HepG2 (cell line): ENCODE measurements around the gene SLC25A44. TPM values are rescaled to one million over a fixed set of nuclear protein-coding genes. Genes with fewer than 3 reads are reported as not detected.

Source experiments
- CENPT ChIP-seq: sonication (generic); formaldehyde crosslinking; IDR thresholded peaks from 2 replicates; pipeline ENCODE4 v1.8.0; 2022; ENCODE audit warnings: low read depth, mild to moderate bottlenecking, moderate library complexity, missing genetic modification reagents
- CREM ChIP-seq, 2 experiments: sonication (generic) in 1 of 2; formaldehyde crosslinking in 1 of 2; IDR thresholded peaks; 2 replicates each; pipeline versions ENCODE4 v1.4.0 to v1.6.1; 2016 to 2020; ENCODE audit warnings: antibody characterized with exemption in 1 of 2, mild to moderate bottlenecking in 1 of 2, missing genetic modification reagents in 1 of 2
- FOSL2 ChIP-seq: sonication (generic); formaldehyde crosslinking; IDR thresholded peaks from 2 replicates; pipeline ENCODE4 v1.4.0; 2020; ENCODE audit warnings: missing genetic modification reagents
- GABPB1 ChIP-seq: IDR thresholded peaks from 2 replicates; pipeline ENCODE4 v1.6.1; 2016; ENCODE audit warnings: mild to moderate bottlenecking, missing genetic modification reagents, moderate library complexity, missing compliant biosample characterization
- HDAC1 ChIP-seq: sonication (generic); formaldehyde crosslinking; IDR thresholded peaks from 2 replicates; pipeline ENCODE4 v1.5.1; 2020; ENCODE audit warnings: mild to moderate bottlenecking, missing genetic modification reagents
- HOXA9 ChIP-seq: sonication (generic); formaldehyde crosslinking; IDR thresholded peaks from 2 replicates; pipeline ENCODE4 v1.8.1; 2022; ENCODE audit warnings: missing genetic modification reagents, mild to moderate bottlenecking, moderate library complexity, borderline replicate concordance
- KDM6A ChIP-seq: IDR thresholded peaks from 2 replicates; pipeline ENCODE4 v1.6.1; 2016; ENCODE audit warnings: low read depth
- KLF12 ChIP-seq: sonication (generic); formaldehyde crosslinking; IDR thresholded peaks from 2 replicates; pipeline ENCODE4 v1.4.0; 2020; ENCODE audit warnings: missing genetic modification reagents, borderline replicate concordance
- MIER3 ChIP-seq: IDR thresholded peaks from 2 replicates; pipeline ENCODE4 v1.6.1; 2016; ENCODE audit warnings: missing compliant biosample characterization, borderline replicate concordance
- MNT ChIP-seq: fragments of 450-650 bp; IDR thresholded peaks from 2 replicates; pipeline ENCODE4 v1.6.1; 2016
- MTF1 ChIP-seq: sonication (generic); formaldehyde crosslinking; IDR thresholded peaks from 2 replicates; pipeline ENCODE4 v1.5.0; 2020; ENCODE audit warnings: missing genetic modification reagents
- MZF1 ChIP-seq: sonication (generic); formaldehyde crosslinking; IDR thresholded peaks from 2 replicates; pipeline ENCODE4 v1.8.1; 2023; ENCODE audit warnings: mild to moderate bottlenecking, missing genetic modification reagents, borderline replicate concordance
- NFIB ChIP-seq: sonication (generic); formaldehyde crosslinking; IDR thresholded peaks from 2 replicates; pipeline ENCODE4 v1.9.0; 2021; ENCODE audit warnings: missing genetic modification reagents, mild to moderate bottlenecking, borderline replicate concordance
- RBAK ChIP-seq: sonication (generic); formaldehyde crosslinking; IDR thresholded peaks from 2 replicates; pipeline ENCODE4 v1.5.1; 2020; ENCODE audit warnings: mild to moderate bottlenecking, missing genetic modification reagents
- TMF1 ChIP-seq: sonication (generic); formaldehyde crosslinking; IDR thresholded peaks from 2 replicates; pipeline ENCODE4 v1.8.1; 2022; ENCODE audit warnings: low read depth, missing genetic modification reagents
- TOE1 ChIP-seq: sonication (generic); formaldehyde crosslinking; IDR thresholded peaks from 2 replicates; pipeline ENCODE4 v1.4.0; 2020; ENCODE audit warnings: mild to moderate bottlenecking, missing genetic modification reagents
- ZNF12 ChIP-seq: sonication (generic); formaldehyde crosslinking; IDR thresholded peaks from 2 replicates; pipeline ENCODE4 v1.5.0; 2020; ENCODE audit warnings: missing genetic modification reagents
- ZNF20 ChIP-seq: sonication (generic); formaldehyde crosslinking; IDR thresholded peaks from 2 replicates; pipeline ENCODE4 v1.4.0; 2020; ENCODE audit warnings: mild to moderate bottlenecking, moderate library complexity, missing genetic modification reagents
- ZNF274 ChIP-seq: sonication (generic); formaldehyde crosslinking; IDR thresholded peaks from 2 replicates; pipeline ENCODE4 v1.5.1; 2020; ENCODE audit warnings: mild to moderate bottlenecking, missing genetic modification reagents
- ZNF343 ChIP-seq: sonication (generic); formaldehyde crosslinking; IDR thresholded peaks from 2 replicates; pipeline ENCODE4 v1.4.0; 2020; ENCODE audit warnings: mild to moderate bottlenecking, missing genetic modification reagents
- ZNF382 ChIP-seq: sonication (generic); formaldehyde crosslinking; IDR thresholded peaks from 2 replicates; pipeline ENCODE4 v1.5.0; 2020; ENCODE audit warnings: missing genetic modification reagents, mild to moderate bottlenecking, borderline replicate concordance
- ZNF543 ChIP-seq: sonication (generic); formaldehyde crosslinking; IDR thresholded peaks from 2 replicates; pipeline ENCODE4 v1.4.0; 2020; ENCODE audit warnings: mild to moderate bottlenecking, missing genetic modification reagents
- ZNF605 ChIP-seq: sonication (generic); formaldehyde crosslinking; IDR thresholded peaks from 2 replicates; pipeline ENCODE4 v1.8.0; 2022; ENCODE audit warnings: mild to moderate bottlenecking, missing genetic modification reagents
- ZNF652 ChIP-seq: IDR thresholded peaks from 2 replicates; pipeline ENCODE4 v1.6.1; 2016; ENCODE audit warnings: low read depth, borderline replicate concordance
- polyA plus RNA-seq, 8 experiments: library from polyadenylated mRNA; depleted of rRNA in 3 of 8; stranded (reverse) in 7 of 8; unstranded in 1 of 8; fragments of >200 nt; fragmentation: Illumina TruSeq in 4 of 8; extraction: Trizol in 4 of 8; gene quantifications; 2 replicates each; pipeline versions ENCODE4 v1.2.1 to v1.2.3, GENCODE V29; 2011 to 2016; ENCODE audit warnings: low read depth in 4 of 8, missing spikeins in 1 of 8, mixed read lengths in 1 of 8; ENCODE audit not compliant: insufficient read depth in 1 of 8
- total RNA-seq, 5 experiments: library from RNA; depleted of rRNA; stranded (reverse); fragments of >200 nt; fragmentation: Illumina TruSeq; extraction: Trizol; gene quantifications; 2 replicates each; pipeline ENCODE4 v1.2.3, GENCODE V29; 2016; ENCODE audit warnings: low read depth in 1 of 5
- TF ChIP-seq, protein P1 (sequence below): sonication (generic); formaldehyde crosslinking; IDR thresholded peaks from 2 replicates; pipeline ENCODE4 v1.4.0; 2020; ENCODE audit warnings: missing genetic modification reagents
- TF ChIP-seq, protein P2 (sequence below): IDR thresholded peaks from 2 replicates; pipeline ENCODE4 v1.6.1; 2016; ENCODE audit warnings: missing genetic modification reagents, missing compliant biosample characterization
- TF ChIP-seq, protein P3 (sequence below): sonication (generic); formaldehyde crosslinking; IDR thresholded peaks from 2 replicates; pipeline ENCODE4 v1.5.0; 2020; ENCODE audit warnings: missing genetic modification reagents

Gene SLC25A44
- total and polyA plus RNA-seq, 2 of the 13 experiments (the other 11 are each of a cell fraction or from before 2014, with no cell fraction given), result 10.7 to 13.4 TPM

DNA sequence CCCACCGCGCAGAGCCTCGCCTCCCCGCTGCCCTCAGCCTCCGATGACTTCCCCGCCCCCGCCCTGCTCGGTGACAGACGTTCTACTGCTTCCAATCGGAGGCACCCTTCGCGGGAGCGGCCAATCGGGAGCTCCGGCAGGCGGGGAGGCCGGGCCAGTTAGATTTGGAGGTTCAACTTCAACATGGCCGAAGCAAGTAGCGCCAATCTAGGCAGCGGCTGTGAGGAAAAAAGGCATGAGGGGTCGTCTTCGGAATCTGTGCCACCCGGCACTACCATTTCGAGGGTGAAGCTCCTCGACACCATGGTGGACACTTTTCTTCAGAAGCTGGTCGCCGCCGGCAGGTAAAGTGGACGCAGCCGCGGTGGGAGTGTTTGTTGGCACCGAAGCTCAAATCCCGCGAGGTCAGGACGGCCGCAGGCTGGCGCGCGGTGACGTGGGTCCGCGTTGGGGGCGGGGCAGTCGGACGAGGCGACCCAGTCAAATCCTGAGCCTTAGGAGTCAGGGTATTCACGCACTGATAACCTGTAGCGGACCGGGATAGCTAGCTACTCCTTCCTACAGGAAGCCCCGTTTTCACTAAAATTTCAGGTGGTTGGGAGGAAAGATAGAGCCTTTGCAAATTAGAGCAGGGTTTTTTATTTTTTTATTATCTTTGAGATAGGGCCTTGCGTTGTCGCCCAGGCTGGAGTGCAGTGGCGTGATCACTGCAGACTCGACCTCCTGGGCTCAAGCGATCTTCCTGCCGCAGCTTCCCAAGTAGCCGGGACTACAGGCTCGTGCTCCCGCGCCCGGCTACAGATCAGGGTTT is 19.1 kb downstream of the SLC25A44 start, which contains the start of gene PMF1 (continued):
- TF ChIP-seq CREM (IDR thresholded peaks at IDR 0.05) (peak; percentile 74), CREM (CRISPR knock-in tag; IDR thresholded peaks at IDR 0.05) (no peak), RBAK (CRISPR knock-in tag) (no peak), ZNF382 (no peak), ZNF274 (CRISPR knock-in tag) (no peak), GABPB1 (CRISPR knock-in tag) (peak; percentile 81), MIER3 (CRISPR knock-in tag) (no peak), ZNF652 (CRISPR knock-in tag) (no peak), ZNF12 (CRISPR knock-in tag) (0 out of 2 replicates have a peak, but pooled peaks have one; percentile 11), HOXA9 (CRISPR knock-in tag) (no peak), TOE1 (CRISPR knock-in tag) (no peak), ZNF543 (CRISPR knock-in tag) (peak; percentile 86), ZNF20 (no peak), ZNF343 (CRISPR knock-in tag) (peak; percentile 89), HDAC1 (CRISPR knock-in tag) (peak; percentile 91), TMF1 (CRISPR knock-in tag) (peak; percentile 57; the same call in 1 of the 2 replicates), FOSL2 (CRISPR knock-in tag) (peak; percentile 16; the same call in 1 of the 2 replicates), CENPT (CRISPR knock-in tag) (no peak), MNT (no peak), MTF1 (no peak; the same call in 1 of the 2 replicates), ZNF605 (CRISPR knock-in tag) (peak; percentile 86), KDM6A (CRISPR knock-in tag) (no peak), NFIB (no peak), MZF1 (CRISPR knock-in tag) (no peak), KLF12 (CRISPR knock-in tag) (peak; percentile 89; the same call in 1 of the 2 replicates)
- TF ChIP-seq, protein P1, sequence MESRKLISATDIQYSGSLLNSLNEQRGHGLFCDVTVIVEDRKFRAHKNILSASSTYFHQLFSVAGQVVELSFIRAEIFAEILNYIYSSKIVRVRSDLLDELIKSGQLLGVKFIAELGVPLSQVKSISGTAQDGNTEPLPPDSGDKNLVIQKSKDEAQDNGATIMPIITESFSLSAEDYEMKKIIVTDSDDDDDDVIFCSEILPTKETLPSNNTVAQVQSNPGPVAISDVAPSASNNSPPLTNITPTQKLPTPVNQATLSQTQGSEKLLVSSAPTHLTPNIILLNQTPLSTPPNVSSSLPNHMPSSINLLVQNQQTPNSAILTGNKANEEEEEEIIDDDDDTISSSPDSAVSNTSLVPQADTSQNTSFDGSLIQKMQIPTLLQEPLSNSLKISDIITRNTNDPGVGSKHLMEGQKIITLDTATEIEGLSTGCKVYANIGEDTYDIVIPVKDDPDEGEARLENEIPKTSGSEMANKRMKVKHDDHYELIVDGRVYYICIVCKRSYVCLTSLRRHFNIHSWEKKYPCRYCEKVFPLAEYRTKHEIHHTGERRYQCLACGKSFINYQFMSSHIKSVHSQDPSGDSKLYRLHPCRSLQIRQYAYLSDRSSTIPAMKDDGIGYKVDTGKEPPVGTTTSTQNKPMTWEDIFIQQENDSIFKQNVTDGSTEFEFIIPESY (CRISPR knock-in tag), result peak; percentile 30; the same call in 1 of the 2 replicates
- TF ChIP-seq, protein P2, sequence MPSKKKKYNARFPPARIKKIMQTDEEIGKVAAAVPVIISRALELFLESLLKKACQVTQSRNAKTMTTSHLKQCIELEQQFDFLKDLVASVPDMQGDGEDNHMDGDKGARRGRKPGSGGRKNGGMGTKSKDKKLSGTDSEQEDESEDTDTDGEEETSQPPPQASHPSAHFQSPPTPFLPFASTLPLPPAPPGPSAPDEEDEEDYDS, result peak; percentile 80
- TF ChIP-seq, protein P3, sequence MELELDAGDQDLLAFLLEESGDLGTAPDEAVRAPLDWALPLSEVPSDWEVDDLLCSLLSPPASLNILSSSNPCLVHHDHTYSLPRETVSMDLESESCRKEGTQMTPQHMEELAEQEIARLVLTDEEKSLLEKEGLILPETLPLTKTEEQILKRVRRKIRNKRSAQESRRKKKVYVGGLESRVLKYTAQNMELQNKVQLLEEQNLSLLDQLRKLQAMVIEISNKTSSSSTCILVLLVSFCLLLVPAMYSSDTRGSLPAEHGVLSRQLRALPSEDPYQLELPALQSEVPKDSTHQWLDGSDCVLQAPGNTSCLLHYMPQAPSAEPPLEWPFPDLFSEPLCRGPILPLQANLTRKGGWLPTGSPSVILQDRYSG, result no peak
